ENCODE results near the gene SUSD1.

GRCh38 chr9:112047538-112048066 is 127.5 kb downstream of the SUSD1 start:
- TF ChIP-seq CTCF (IDR thresholded peaks at IDR 0.05; ENCODE audit: borderline replicate concordance, extremely low read depth, low read length, poor library complexity, severe bottlenecking) (no peak), EZH2 (IDR thresholded peaks at IDR 0.05; ENCODE audit: borderline replicate concordance, low read depth, low read length, severe bottlenecking) (no peak)

Measured in DND-41 (cell line).